IPS-NIHi7 (cell line): ENCODE data around the gene ZNHIT2.
"Not testable (repeated sequence)": the region's sequence is repeated elsewhere in the genome, so short reads cannot be mapped to it uniquely, and the experiment has no call there.

Source experiments
- DNase-seq: peaks from one replicate; pipeline ENCODE4 v3.0.0; 2012; ENCODE audit warnings: mixed read lengths; ENCODE audit errors: extremely low spot score

ZNHIT2 gene

DNA sequence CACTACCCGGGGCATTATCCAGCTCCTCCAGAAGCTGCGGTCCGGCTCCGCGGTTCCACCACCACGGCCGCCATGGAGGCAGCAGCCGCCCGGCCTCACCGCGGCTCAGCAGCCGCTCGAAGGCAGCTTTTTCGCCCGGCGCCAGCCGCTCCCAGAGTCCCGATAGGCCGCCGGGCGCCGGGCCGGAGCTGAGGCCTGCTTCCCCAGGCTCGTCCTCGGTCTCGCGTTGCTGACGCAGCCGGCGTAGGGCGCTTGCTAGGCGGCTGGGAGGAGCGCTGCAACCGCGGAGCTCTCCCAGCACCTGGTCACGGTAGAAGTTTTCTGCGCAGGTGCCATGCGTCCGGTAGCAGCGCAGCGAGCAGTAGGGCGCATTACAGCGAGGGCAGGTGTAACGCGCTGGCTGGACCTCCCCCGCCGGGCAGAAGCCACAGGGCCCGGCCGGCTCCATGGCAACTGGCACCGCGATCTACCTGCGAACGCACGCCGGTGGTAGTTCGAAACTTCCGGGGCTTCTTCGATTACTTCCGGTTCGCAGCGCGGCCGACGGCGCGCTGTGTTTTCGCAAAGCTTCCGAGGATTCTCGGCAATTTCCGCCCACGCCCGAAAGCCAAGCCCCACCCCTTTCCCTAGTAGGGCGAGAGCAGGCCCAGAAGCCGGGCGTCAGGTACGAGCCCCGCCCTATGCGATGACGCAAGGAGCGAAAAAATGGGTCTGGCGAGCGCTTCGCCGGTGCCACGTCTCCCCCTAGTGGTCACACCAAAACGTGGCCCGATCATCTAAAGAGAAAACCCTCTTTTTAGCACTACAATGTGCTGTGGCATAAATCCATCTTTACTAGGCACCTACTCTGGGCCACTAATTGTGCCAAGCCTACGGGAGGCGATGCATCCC, at the start of gene ZNHIT2:
ZNHIT2 (minus strand) TSS at position 496 of the 891 bp plus-strand sequence; CDS start at position 448, 48 bp downstream.
- DNase-seq = peak; percentile 94

DNA sequence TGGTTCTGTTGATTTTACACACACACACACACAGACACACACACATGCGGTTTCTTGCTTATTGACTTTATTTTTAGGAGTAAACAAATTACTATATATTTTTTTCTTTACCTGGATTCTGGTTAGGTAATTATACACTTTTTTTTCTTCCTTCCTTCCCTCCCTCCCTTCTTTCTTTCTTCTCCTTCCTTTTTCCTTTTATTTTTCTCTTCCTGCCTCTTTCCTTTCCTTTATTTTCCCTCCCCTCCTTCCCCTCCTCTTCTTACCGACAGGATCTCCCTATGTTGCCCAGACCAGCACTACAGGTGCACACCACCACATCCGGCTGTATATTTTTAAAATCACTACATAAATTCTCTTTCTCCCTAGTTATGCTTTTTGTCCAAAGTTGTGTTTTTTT, 49.4 kb upstream of the ZNHIT2 start:
- no peak for DNase-seq

DNA sequence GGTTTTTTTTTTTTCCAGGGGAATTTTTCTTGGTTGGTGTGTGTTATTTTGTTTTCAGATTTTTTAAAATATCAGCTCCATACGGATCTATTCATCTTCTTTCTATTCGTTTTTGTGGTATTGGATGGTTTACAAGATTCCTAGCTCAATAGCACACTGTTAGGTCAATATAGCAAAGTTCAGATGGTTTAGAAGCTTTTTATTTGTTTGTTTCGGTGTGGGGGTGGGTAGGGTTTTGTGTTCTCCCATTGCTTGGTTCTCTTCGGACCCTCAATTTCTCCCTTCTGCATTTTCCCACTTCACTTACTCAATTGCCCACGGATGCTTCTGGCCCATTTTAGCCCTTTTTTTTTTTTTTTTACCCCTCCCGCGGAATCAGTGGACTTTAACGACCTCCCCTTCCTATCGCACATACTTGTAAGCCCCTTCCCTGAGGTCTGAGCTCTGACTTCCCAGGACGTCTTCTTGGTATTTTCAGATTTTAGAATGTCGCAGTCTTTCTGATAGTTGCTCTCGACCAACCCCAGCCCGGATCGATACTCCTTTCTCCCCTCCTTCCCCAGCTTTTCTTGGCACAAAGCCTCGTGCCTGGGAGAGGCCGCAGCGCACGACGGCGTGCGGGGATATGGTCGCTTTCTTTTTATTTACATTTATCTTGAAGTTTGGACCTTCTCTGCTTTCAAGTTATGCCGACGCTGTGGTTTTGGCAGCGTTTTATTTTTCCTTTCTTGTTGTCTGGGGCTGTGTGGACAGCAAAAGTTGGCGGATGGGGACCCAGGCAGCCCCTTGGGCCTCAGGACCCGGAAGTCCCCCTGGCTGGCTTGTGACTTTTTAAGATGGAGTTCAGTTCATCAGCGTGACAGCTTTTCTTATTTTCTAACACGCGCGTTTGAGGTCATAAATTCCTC, 48.2 kb upstream of the ZNHIT2 start:
- DNase-seq = no peak

DNA sequence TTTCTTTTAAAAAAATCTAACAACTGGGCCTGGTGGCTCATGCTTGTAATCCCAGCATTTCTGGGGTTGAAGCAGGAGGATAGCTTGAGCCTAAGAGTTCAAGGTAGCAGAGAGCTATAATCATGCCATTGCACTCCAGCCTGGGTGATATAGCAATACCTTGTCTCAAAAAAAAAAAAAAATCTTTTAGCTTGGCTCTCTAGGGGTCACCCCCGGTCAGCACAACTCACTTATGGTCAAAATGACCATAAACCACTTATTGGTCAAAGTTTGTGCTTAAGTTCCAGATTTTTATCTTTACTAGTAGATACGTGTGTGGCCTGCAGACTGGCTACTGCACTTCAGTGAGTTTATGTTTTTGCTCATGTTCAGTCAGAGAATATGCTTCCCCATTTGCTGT, 46.2 kb upstream of the ZNHIT2 start:
- no peak for DNase-seq

DNA sequence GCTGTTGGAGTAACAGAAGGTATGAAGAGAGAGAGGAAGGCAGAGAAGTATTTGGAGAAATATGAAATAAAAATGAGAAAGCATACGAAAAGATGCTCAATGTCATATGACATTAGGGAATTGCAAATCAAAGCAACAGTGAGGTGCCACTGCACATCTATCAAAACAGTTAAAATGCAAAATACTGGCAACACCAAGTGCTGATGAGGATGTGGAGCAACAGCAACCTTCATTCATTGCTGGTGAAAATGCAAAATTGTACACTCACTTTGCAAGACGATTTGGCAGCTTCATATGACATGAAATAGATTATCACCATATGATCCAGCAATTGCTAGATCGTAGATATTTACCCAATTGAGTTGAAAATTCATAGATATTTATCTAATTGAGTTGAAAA, 43.1 kb upstream of the ZNHIT2 start:
- no peak for DNase-seq

DNA sequence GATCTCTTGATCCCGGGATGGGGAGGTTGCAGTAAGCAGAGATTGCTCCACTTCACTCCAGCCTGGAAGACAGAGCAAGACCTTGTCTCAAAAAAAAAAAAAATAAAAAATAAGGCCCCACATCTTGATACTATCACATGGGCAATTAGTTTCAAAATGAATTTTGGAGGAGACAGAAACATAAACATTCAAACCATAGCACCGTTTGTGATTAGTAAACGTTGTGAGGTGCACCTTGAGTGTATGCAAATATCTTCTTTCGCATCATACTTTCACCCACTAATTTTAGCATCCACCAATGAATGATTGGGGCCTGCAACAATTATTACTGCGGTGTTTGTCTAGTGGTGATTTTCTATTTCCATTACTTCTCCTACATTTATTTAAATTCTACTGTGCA, 41.5 kb upstream of the ZNHIT2 start:
- DNase-seq = no peak

DNA sequence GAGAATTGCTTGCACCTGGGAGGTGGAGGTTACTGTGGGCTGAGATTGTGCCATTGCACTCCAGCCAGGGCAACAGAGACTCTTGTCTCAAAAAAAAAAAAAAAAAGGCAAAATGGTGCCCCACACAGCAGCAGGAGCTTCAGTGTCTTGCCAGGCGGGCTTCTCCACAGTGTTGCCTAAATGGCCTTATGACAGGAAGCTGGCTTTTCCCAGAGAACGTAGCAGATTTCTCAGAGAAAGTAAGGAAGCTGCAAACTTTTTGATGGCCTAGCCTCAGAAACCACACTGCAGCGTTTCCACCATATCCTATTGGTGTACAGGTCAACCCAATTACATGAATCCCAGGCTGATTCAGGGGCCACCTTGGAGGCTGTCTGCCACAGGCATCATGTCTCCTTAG, 39.8 kb upstream of the ZNHIT2 start:
- DNase-seq = no peak

DNA sequence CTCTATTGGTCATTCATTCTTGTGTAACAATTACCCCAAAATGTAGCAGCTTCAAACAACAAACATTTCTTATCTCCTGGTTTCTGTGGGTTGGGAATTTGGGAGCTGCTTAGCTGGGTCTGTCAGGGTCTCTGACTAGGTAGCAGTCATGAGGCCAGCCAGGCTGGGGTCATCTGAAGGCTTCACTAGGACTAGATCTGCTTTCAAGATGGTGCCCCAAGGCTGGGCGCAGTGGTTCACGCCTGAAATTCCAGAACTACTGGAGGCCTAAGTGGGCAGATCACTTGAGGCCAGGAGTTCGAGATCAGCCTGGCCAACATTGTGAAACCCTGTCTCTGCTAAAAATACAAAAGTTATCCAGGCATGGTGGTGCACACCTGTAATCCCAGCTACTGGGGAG, 39.4 kb upstream of the ZNHIT2 start:
- no peak for DNase-seq

DNA sequence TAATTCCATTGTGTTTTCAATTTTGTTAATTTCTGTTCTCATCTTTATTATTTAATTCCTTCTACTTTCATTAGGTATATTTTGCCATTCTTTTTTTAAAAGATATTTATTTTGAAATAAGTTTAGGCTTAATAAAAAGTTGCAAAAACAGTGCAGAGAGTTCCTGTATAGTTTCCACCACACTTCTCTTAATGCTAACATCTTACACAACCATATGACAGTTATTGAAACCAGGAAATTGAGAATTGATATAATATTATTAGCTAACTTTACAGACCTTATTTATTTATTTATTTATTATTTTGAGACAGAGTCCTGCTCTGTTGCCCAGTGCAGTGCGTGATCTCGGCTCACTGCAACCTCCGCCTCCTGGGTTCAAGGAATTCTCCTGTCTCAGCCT, 38.8 kb upstream of the ZNHIT2 start:
- no peak for DNase-seq

DNA sequence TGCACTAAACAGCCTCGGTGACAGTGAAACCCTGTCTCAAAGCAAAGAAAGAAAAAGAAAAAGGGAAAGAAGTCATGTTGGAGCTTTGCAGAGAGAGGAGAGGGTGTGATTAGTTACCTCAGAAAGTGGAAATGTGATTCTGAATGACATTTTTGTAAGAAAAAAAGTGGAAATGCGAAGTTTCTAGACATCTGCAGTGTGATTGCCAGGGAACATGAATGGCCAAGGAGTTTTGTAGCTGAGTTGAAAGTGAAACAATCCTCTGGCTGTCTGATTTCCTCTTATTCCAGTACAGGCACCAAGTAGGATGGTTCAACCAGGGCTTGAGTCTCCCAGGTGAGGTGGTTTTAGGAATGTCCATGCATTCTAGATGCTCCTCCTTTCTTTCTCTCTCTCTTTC, 34.6 kb upstream of the ZNHIT2 start:
- no peak for DNase-seq

DNA sequence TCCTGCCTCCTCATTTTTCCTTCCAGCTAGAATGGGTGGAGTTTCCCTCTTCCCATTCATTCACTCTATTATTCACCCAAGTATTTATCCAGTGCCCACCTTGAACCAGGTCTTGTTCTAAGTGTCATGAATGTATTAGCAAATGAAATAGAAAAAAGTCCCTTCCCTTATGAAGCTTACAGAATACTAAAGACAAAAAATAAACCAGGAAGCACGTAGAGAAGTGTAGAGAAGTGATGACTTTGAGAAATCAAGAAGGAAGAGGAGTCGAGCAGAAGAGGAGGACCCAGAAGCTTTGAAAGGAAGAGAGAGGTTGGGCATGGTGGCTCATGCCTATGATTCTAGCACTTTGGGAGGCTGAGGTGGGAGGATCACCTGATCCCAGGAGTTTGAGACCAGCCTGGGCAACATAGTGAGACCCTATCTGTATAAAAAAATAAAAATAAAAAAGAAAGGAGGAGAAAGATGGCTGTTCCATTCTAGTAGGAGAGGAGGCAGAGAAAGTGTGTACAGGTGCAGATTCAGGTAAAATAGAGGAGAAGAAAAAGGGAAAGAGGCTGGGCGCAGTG, 33.9 kb upstream of the ZNHIT2 start:
- no peak for DNase-seq

DNA sequence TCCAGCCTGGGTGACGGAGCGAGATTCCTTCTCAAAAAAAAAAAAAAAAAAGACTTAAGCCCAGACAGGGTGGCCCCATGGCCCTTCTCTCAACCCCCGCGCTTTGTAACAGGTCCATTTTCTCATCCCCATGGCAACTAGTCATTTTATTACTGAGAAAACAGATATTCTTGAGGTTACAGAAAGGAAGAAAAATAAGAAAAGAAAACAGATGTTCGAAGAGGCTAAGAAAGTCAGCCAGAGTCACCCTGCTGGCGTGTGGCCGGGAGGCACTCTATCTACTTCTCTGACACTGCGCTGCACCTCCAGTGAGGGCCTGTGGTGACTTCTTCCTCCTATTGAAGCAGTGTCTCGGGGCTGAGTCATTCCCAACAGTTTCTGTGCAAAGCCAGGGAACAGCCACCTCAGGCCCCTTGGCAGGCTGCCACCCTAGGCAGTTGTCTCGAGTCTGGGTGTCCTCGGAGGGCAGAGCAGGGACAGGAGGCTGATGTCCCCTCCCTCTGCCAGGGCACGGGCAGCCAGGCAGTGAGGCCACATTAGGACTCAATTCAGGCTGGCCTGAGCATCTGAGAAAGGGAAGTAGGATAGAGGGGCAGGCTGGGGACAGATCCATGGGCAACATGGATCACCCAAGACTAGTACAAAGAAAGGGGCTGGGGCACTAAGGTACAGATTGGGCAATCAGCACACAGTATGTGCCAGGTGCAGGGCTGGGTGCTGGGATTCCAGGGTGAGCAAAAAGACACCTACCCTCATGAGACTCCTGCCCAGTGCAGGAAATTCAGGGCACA, 33.2 kb upstream of the ZNHIT2 start:
- DNase-seq = no peak

DNA sequence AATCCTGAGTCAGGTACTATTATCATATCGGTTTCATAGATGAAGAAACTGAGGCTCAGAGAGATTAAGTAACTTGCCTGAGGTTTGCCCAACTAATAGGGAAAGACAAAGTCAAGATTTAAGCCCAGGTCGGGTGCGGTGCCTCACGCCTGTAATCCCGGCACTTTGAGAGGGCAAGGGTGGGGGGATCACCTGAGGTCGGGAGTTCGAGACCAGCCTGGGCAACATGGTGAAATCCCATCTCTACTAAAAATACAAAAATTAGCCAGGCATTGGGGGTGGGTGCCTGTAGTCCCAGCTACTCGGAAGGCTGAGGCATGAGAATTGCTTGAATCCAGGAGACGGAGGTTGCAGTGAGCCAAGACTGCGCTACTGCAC, 32.6 kb upstream of the ZNHIT2 start:
- DNase-seq = not testable (repeated sequence)

DNA sequence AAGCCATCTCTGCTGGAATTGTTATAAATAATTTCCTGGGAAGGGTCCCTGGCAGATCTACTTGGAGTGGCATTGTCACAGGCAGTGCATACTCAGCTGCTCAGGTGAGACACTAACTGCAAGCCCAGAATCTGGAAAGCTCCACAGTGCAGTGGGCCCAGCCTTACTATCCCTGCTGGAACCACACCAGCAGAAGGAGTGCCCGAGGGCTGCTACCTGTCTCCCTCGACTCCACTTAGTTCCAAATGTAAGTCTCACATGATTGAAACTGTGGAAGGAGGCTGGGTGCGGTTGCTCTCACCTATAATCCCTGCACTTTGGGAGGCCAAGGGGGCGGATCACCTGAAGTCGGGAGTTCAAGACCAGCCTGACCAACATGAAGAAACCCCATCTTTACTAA, 31.2 kb upstream of the ZNHIT2 start:
- DNase-seq = no peak

DNA sequence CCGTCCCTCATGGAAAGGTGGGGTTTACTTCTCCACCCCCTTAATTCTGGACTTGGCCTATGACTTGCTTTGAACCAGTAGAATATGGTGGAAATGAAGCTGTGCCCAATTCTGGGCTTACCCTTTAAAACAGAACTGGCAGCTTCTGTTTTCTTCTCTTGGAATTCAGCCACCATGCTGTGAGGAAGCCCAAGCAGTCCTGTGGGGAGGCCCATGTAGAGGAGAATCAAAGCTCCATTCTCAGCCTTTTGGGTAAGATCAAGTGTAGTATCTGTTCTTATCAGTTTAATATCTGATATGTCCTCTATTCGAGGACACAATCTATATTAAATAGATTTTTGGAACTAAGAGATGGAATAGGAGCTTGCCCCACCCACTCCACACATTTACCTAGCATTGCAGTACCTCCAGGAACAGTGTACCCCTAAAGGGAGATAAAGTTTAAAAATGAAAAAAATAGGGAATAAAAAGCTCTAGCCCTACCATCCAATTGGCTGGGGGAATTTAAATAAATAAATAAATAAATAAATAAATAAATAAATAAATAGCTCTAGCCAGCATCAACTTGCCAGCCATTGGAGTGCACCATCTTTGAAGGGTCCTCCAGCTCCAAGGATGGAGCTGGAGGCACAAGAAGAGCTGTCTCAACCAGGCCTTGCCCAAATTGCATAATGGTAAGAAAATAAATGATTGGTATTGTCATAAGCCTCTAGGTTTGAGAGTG, 30.0 kb upstream of the ZNHIT2 start:
- DNase-seq = no peak

DNA sequence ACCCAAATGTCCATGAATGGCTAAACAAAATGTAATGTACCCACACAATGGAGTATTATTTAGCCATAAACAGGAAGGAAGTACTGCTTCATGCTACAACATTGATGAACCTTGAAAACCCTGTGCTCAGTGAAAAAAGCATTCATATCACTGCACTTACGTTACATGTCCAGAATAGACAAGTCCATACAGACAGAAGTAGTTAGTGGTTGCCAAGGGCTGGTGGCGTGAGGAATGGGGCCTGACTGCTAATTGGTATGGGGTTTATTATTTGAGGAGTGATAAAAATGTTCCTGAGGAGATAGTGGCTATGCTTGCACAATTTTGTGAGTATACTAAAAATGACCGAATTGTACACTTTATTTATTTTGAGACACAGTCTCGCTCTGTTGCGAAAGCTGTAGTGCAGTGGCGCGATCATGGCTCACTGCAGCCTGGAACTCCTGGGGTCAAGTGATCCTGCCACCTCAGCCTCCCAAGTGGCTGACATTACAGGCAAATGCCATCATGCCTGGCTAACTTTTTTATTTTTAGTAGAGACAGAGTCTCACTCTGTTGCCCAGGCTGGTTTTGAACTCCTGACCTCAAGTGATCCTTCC, 24.5 kb upstream of the ZNHIT2 start:
- DNase-seq = no peak

DNA sequence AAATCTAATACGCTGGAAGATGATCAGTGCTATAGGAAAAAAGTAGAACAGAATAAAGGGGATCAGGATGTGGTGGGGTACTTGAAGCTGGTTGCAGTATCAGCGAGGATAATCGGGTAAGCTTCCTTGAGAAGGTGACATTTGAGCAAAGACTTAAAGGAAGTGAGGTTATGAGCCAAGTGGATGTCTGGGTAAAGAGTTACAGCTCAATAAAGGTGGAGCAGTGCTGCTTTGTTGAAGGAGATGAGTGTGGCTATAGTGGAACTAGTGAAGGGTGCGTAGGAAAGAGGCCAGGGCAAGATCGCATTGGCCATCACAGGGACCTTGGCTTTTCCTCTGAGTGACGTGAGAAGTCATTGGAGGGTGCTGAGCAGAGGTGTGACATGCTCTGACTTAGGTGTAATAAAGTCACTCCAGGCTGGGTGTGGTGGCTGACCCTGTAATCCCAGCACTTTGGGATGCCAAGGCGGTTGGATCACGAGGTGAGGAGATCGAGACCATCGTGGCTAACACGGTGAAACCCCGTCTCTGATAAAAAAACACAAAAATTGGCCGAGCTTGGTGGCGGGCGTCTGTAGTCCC, 19.1 kb upstream of the ZNHIT2 start:
- no peak for DNase-seq

DNA sequence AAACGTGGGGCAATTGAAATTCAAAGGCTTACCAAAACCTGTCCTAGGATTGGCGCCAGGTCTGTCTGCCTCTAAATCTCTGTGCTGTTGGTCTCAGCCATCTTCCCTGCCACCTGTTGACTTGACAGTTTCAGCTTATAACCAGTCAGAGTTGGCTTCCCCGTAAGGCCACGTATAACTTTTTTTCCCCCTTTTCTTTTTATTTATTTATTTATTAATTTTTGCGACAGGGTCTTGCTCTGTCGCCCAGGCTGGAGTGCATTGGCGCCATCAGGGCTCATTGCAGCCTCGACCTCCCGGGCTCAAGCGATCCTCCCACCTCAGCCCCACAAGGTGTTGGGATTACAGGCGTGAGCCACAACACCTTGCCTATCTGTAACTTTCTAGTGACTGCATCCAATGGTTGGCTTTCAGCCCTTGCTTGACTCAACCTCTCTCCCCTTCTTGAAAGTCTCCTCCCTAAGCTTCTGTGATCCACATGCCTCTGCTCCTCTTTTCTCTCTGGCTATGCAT, 18.2 kb upstream of the ZNHIT2 start:
- no peak for DNase-seq

DNA sequence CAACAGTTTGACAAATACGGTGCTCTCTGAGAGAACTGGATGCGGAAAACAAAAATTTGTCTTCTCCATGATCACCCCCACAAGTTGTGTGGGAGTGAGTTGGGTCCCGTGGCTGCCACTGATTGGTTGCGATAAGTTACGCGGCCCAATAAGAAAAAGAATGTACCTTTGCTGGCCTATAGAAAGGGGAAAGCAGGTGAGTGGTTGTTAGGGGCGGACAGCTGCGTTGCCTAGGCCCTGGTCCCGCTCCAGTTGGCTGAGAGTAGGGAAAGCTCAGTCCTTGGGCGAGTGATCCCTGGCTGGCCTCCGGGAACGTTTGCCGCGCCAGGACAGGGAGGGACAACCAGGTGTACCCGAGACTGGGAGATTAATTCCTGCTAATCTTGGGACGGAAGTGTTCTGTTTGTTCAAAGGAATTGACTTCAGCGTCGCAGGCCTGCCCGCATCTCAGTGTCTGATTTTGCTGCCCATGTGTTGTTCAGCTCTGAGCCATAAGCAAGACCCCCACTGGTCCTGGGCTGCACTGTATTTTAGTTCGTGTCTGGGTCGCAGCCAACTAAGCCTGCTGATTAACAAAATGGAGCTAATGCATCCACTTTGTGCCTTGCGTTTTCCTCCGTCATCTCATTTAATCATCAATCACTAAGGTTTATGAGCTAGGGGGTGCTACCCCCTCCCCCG, 17.6 kb upstream of the ZNHIT2 start:
- DNase-seq = peak; percentile 99
